ENCODE results near the gene CCDC146. TPM values are rescaled to one million over a fixed set of nuclear protein-coding genes. Genes with fewer than 3 reads are reported as not detected.

Gene CCDC146
- total RNA-seq, 1 experiment from 2014 or later = 0.72 TPM

GRCh38 chr7:77284005-77284404 is 161.6 kb downstream of the CCDC146 start:
- Histone ChIP-seq H4K20me1 (ENCODE audit: control insufficient read depth, insufficient read depth, insufficient read length) (no peaks in the 10 kb centered on the region), H3K14ac (ENCODE audit: insufficient read depth, low read length) (no peak overlapping the region), H3K23me2 (ENCODE audit: insufficient read length, low read depth, low read length, poor library complexity, severe bottlenecking) (no peaks in the 10 kb centered on the region), H3K18ac (ENCODE audit: insufficient read length, low read depth, low read length) (no peak overlapping the region), H3K56ac (ENCODE audit: insufficient read length, low read depth, low read length) (no peak overlapping the region), H2AFZ (ENCODE audit: low read length) (no peak overlapping the region), H3K79me2 (ENCODE audit: insufficient read depth, low read length) (no peaks in the 10 kb centered on the region), H3K4me2 (ENCODE audit: insufficient read depth, insufficient read length, low read length) (no peak overlapping the region), H2BK5ac (ENCODE audit: insufficient read length, low read length) (no peak overlapping the region), H3K4ac (ENCODE audit: low read depth, low read length) (no peak overlapping the region), H2BK15ac (ENCODE audit: low read depth, low read length) (no peak overlapping the region), H2BK120ac (ENCODE audit: low read depth, low read length, poor library complexity, severe bottlenecking) (no peak overlapping the region), H3K9ac (ENCODE audit: extremely low read depth, insufficient read length, low read length) (no peak overlapping the region), H4K8ac (replicated peaks; ENCODE audit: insufficient read length, low read depth, low read length) (no peak overlapping the region), H3K9me3 (ENCODE audit: control insufficient read depth, low read depth, low read length) (no peaks in the 10 kb centered on the region), H3K23ac (ENCODE audit: insufficient read length, low read depth, low read length) (no peak overlapping the region), H2AK5ac (ENCODE audit: insufficient read length, low read length) (no peak overlapping the region), H3K27me3 (ENCODE audit: insufficient read depth, low read length) (no peaks in the 10 kb centered on the region), H4K5ac (ENCODE audit: insufficient read length, low read depth, low read length) (no peak overlapping the region), H3T11ph (ENCODE audit: low read length) (no peak overlapping the region), H2BK20ac (ENCODE audit: low read depth, low read length, poor library complexity, severe bottlenecking) (no peak overlapping the region), H2BK12ac (ENCODE audit: insufficient read length, low read depth, low read length) (no peak overlapping the region), H4K91ac (ENCODE audit: insufficient read length, low read depth, low read length) (no peak overlapping the region), H3K79me1 (ENCODE audit: insufficient read depth, low read depth, low read length, poor library complexity, severe bottlenecking) (no peaks in the 10 kb centered on the region), H3K4me1 (ENCODE audit: insufficient read depth, low read length) (no peaks in the 10 kb centered on the region), H3K27ac (ENCODE audit: insufficient read length, low read depth, low read length) (no peak overlapping the region)
- Mint-ChIP-seq H3K36me3 (ENCODE audit: insufficient read depth in 1 of 3, low read depth in 3 of 3) (no peaks in the 10 kb centered on the region), H3K4me1 (no peaks in the 10 kb centered on the region), H3K4me3 (no peak overlapping the region), H3K27ac (no peak overlapping the region; a peak in 2 of 7 replicates), H3K27me3 (ENCODE audit: low read depth) (no peaks in the 10 kb centered on the region; the same call in 1 of the 2 replicates), H3K9me3 (peaks cover 0 to 2% of the 10 kb centered on the region in 2 experiments; a peak in 1 of 5 replicates)
- TF ChIP-seq CTCF (conservative IDR thresholded peaks at IDR 0.05) = no peak
- no CpG with 5 or more reads among the region's 4 CpGs for WGBS (ENCODE audit: extremely low coverage, insufficient read length, low lambda C conversion rate)
- no peak for DNase-seq

Data from H9 (cell line).